HCT116 (cell line): ENCODE results near the gene KYAT1. TPM values are rescaled to one million over a fixed set of nuclear protein-coding genes. Genes with fewer than 3 reads are reported as not detected.

Source experiments
- ATAC-seq: fragments of 200-7000 bp; cut with Tn5 transposase; 2 replicates; pipeline ENCODE4 v1.9.1; 2020; ENCODE audit warnings: mild to moderate bottlenecking, moderate library complexity
- BruUV-seq: library from RNA; stranded (reverse); fragments of 400-500 nt; replicated peaks from 2 replicates; lab custom pipeline; 2021; lab: Mats Ljungman, UMichigan
- CTCF ChIA-PET: fragments of 300-600 bp; sonication (Branson Sonifier 250); formaldehyde crosslinking; loops from one replicate; lab custom pipeline; 2021; ENCODE audit warnings: antibody characterized with exemption; lab: Charles Lee
- POLR2A ChIA-PET: fragments of 300-600, 350-600 bp; sonication (Branson Sonifier 250); formaldehyde crosslinking; loops from one replicate; lab custom pipeline; 2021; ENCODE audit warnings: antibody characterized with exemption; lab: Charles Lee
- RAD21 ChIA-PET, 2 experiments: fragments of 300-600 bp; sonication (Branson Sonifier 250); formaldehyde crosslinking; loops; one replicate each; lab custom pipeline; 2023; ENCODE audit warnings: low total read pairs in 2 of 2; ENCODE audit not compliant: uncharacterized antibody in 2 of 2, unreplicated experiment in 2 of 2, low non-redundant PET in 1 of 2; lab: Charles Lee
- DNase-seq: peaks from one replicate; pipeline ENCODE4 v3.0.0-alpha.2; 2010; ENCODE audit warnings: low read depth, low spot score
- H2AFZ ChIP-seq: fragments of 200-600 bp; shearing (Covaris generic), sonication (generic); 2 replicates; pipeline ENCODE4 v1.6.1; 2017; ENCODE audit warnings: low read depth, mixed run types, mixed read lengths, antibody characterized with exemption, low read length; ENCODE audit not compliant: poor library complexity, severe bottlenecking
- H3K27ac ChIP-seq: 2 replicates; pipeline ENCODE4 v1.5.1; 2012; ENCODE audit warnings: low read depth, low read length
- H3K27me3 ChIP-seq: fragments of 200-600 bp; sonication (generic); 2 replicates; pipeline ENCODE4 v1.6.1; 2016; ENCODE audit warnings: mixed run types, low read length, mixed read lengths; ENCODE audit not compliant: insufficient read depth
- H3K36me3 ChIP-seq, 2 experiments: fragments of 200-500 bp in 1 of 2; fragments of 200-600 bp in 1 of 2; sonication (Bioruptor generic) in 1 of 2; sonication (generic) in 1 of 2; 2 replicates each; pipeline versions ENCODE4 v1.5.1 to v1.6.1; 2014 to 2016; ENCODE audit warnings: low read length in 2 of 2, inconsistent platforms in 1 of 2, mixed read lengths in 1 of 2, mixed run types in 1 of 2; ENCODE audit not compliant: insufficient read depth in 2 of 2, control insufficient read depth in 1 of 2
- H3K4me1 ChIP-seq, 2 experiments: fragments of 200-600 bp in 1 of 2; sonication (generic) in 1 of 2; 2 replicates each; pipeline versions ENCODE4 v1.5.1 to v1.6.1; 2012 to 2017; ENCODE audit warnings: low read length in 2 of 2, inconsistent platforms in 1 of 2, mild to moderate bottlenecking in 1 of 2, mixed read lengths in 1 of 2, mixed run types in 1 of 2, moderate library complexity in 1 of 2; ENCODE audit not compliant: insufficient read depth in 2 of 2, control insufficient read depth in 1 of 2
- H3K4me2 ChIP-seq: fragments of 200-600 bp; sonication (generic); 2 replicates; pipeline ENCODE4 v1.6.1; 2017; ENCODE audit warnings: mixed run types, low read length, mixed read lengths
- H3K4me3 ChIP-seq, 2 experiments: fragments of 200-600 bp in 1 of 2; sonication (generic) in 1 of 2; replicated peaks in 1 of 2; 2 replicates each; pipeline ENCODE4 v1.5.1; 2011 to 2016; ENCODE audit warnings: low read length in 2 of 2, control low read depth in 1 of 2, low read depth in 1 of 2, mild to moderate bottlenecking in 1 of 2, mixed read lengths in 1 of 2, mixed run types in 1 of 2
- H3K79me2 ChIP-seq: fragments of 200-600 bp; sonication (generic); 2 replicates; pipeline ENCODE4 v1.6.1; 2017; ENCODE audit warnings: mild to moderate bottlenecking, mixed run types, low read length, moderate library complexity, mixed read lengths; ENCODE audit not compliant: insufficient read depth
- H3K9ac ChIP-seq: fragments of 200-600 bp; sonication (generic); 2 replicates; pipeline ENCODE4 v1.6.1; 2016; ENCODE audit warnings: low read length, mixed read lengths
- H3K9me2 ChIP-seq: fragments of 200-600 bp; sonication (generic), shearing (Covaris generic); 2 replicates; pipeline ENCODE4 v1.6.1; 2017; ENCODE audit warnings: mixed run types, mild to moderate bottlenecking, moderate library complexity; ENCODE audit not compliant: insufficient read depth
- H3K9me3 ChIP-seq, 2 experiments: fragments of 200-500 bp in 1 of 2; fragments of 200-600 bp in 1 of 2; sonication (Bioruptor generic) in 1 of 2; sonication (generic) in 1 of 2; 2 replicates each; pipeline ENCODE4 v1.6.1; 2014 to 2017; ENCODE audit warnings: low read length in 2 of 2, mixed read lengths in 2 of 2, inconsistent platforms in 1 of 2, low read depth in 1 of 2, mild to moderate bottlenecking in 1 of 2, mixed run types in 1 of 2, moderate library complexity in 1 of 2; ENCODE audit not compliant: control insufficient read depth in 1 of 2, insufficient read depth in 1 of 2
- H4K20me1 ChIP-seq: fragments of 200-600 bp; sonication (generic), shearing (Covaris generic); 2 replicates; pipeline ENCODE4 v1.6.1; 2017; ENCODE audit warnings: mixed run types, mild to moderate bottlenecking, moderate library complexity; ENCODE audit not compliant: insufficient read depth
- ELF1 ChIP-seq: IDR thresholded peaks from 2 replicates; pipeline ENCODE4 v1.6.1; 2012; ENCODE audit warnings: low read depth, borderline replicate concordance
- POLR2A ChIP-seq: IDR thresholded peaks from 2 replicates; pipeline ENCODE4 v1.7.0; 2011; ENCODE audit warnings: borderline replicate concordance; ENCODE audit not compliant: insufficient read depth, insufficient read length; ENCODE audit errors: extremely low read depth
- POLR2AphosphoS5 ChIP-seq: IDR thresholded peaks from 2 replicates; pipeline ENCODE4 v1.6.1; 2011; ENCODE audit warnings: mild to moderate bottlenecking, low read depth, low read length, moderate library complexity
- SIN3A ChIP-seq: IDR thresholded peaks from 2 replicates; pipeline ENCODE4 v1.6.1; 2012; ENCODE audit warnings: low read depth
- SP1 ChIP-seq: IDR thresholded peaks from 2 replicates; pipeline ENCODE4 v1.6.1; 2012; ENCODE audit warnings: low read depth
- TCF7L2 ChIP-seq: IDR thresholded peaks from 2 replicates; pipeline ENCODE4 v1.7.0; 2011; ENCODE audit warnings: borderline replicate concordance, inconsistent platforms; ENCODE audit not compliant: insufficient read depth, insufficient read length; ENCODE audit errors: extremely low read depth
- YY1 ChIP-seq: IDR thresholded peaks from 2 replicates; pipeline ENCODE4 v1.6.1; 2011; ENCODE audit warnings: low read length, low read depth, moderate library complexity, mild to moderate bottlenecking; ENCODE audit not compliant: insufficient replicate concordance; ENCODE audit errors: extremely low read depth
- ZFX ChIP-seq: fragments of 450-650 bp; IDR thresholded peaks from 2 replicates; pipeline ENCODE4 v1.6.1; 2017
- ZNF274 ChIP-seq: fragments of 200-500 bp; sonication (Bioruptor generic); IDR thresholded peaks from 2 replicates; pipeline ENCODE4 v1.6.1; 2014; ENCODE audit warnings: mild to moderate bottlenecking, low read depth, low read length, inconsistent platforms
- intact Hi-C: fragments of 100-400 bp; cut with micrococcal nuclease; formaldehyde crosslinking; loops from 2 replicates; pipeline ENCODE4 v1.10.0; 2022
- total RNA-seq: library from RNA; stranded (reverse); gene quantifications from one replicate; pipeline ENCODE4 v1.2.1, GENCODE V29; 2021; ENCODE audit not compliant: unreplicated experiment
- TF ChIP-seq, protein P1 (sequence below): IDR thresholded peaks from 2 replicates; pipeline ENCODE4 v1.6.1; 2011; ENCODE audit warnings: mild to moderate bottlenecking, low read length, moderate library complexity; ENCODE audit not compliant: insufficient replicate concordance; ENCODE audit errors: extremely low read depth
- TF ChIP-seq, protein P2 (sequence below), 3 experiments: fragments of 200-600 bp in 1 of 3; sonication (generic) in 1 of 3; IDR thresholded peaks in 2 of 3; conservative IDR thresholded peaks in 1 of 3; 2 replicates each; pipeline ENCODE4 v1.5.1; 2012 to 2017; ENCODE audit warnings: low read depth in 2 of 3, low read length in 2 of 3, antibody characterized with exemption in 1 of 3, borderline replicate concordance in 1 of 3, control low read depth in 1 of 3, mild to moderate bottlenecking in 1 of 3, mixed read lengths in 1 of 3, mixed run types in 1 of 3, moderate library complexity in 1 of 3; ENCODE audit not compliant: insufficient read depth in 1 of 3
- TF ChIP-seq, protein P3 (sequence below): IDR thresholded peaks from 2 replicates; pipeline ENCODE4 v1.6.1; 2012; ENCODE audit warnings: low read depth

KYAT1 gene
- total RNA-seq, 1 experiment from 2014 or later, result 10.1 TPM

DNA sequence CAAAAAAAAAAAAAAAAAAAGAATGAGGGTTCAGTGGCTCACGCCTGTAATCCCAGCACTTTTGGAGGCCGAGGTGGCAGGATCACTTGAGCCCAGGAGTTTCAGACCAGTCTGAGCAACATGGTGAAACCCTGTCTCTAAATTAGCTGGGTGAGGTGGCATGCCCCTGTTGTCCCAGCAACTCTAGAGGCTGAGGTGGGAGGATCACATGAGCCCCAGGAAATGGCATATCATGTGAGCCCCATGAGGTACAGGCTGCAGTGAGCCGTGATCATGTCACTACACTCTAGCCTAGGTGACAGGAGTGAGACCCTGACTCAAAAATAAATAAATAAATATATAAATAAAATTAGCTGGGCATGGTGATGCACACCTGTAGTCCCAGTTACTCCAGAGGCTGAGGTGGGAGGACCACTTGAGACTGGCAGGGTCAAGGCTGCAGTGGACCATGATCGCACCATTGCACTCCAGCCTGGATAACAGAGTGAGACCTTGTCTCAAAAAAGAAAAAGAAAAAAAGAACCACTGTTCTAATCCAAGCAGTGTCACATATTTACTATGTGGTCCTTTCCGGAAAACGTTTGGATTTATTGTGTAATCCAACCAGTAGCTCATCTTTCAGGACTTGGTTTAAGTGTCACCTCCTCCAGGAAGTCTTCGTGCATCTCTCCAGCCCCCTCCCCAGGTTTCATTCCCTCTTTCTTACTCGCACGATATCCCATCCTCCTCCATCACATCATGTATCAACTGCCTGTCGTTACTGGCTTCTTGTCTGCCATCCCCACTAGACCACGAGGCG, 39.9 kb downstream of the KYAT1 start:
- Histone ChIP-seq H2AFZ (no peak overlapping the region), H3K27ac (no peak overlapping the region), H4K20me1 (no peaks in the 10 kb centered on the region), H3K9ac (no peak overlapping the region), H3K4me1 (no peaks in the 10 kb centered on the region), H3K79me2 (no peaks in the 10 kb centered on the region), H3K4me3 (no peak overlapping the region), H3K9me2 (no peaks in the 10 kb centered on the region), H3K4me2 (no peak overlapping the region), H3K27me3 (no peaks in the 10 kb centered on the region)
- ATAC-seq, result no peak
- POLR2A ChIA-PET, result no interaction called here
- intact Hi-C loops, result no loop called here
- CTCF ChIA-PET, result no interaction called here
- RAD21 ChIA-PET, result no interaction called here
- DNase-seq, result no peak
- BruUV-seq, result no TSS peak
- TF ChIP-seq ZFX, result no peak
- TF ChIP-seq SP1, result no peak
- no peak for TF ChIP-seq SIN3A
- no peak for TF ChIP-seq TCF7L2
- TF ChIP-seq ZNF274, result no peak
- TF ChIP-seq POLR2A, result no peak
- TF ChIP-seq, protein P1, sequence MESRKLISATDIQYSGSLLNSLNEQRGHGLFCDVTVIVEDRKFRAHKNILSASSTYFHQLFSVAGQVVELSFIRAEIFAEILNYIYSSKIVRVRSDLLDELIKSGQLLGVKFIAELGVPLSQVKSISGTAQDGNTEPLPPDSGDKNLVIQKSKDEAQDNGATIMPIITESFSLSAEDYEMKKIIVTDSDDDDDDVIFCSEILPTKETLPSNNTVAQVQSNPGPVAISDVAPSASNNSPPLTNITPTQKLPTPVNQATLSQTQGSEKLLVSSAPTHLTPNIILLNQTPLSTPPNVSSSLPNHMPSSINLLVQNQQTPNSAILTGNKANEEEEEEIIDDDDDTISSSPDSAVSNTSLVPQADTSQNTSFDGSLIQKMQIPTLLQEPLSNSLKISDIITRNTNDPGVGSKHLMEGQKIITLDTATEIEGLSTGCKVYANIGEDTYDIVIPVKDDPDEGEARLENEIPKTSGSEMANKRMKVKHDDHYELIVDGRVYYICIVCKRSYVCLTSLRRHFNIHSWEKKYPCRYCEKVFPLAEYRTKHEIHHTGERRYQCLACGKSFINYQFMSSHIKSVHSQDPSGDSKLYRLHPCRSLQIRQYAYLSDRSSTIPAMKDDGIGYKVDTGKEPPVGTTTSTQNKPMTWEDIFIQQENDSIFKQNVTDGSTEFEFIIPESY, result no peak
- no peak for TF ChIP-seq YY1
- TF ChIP-seq POLR2AphosphoS5, result no peak
- TF ChIP-seq, protein P2, sequence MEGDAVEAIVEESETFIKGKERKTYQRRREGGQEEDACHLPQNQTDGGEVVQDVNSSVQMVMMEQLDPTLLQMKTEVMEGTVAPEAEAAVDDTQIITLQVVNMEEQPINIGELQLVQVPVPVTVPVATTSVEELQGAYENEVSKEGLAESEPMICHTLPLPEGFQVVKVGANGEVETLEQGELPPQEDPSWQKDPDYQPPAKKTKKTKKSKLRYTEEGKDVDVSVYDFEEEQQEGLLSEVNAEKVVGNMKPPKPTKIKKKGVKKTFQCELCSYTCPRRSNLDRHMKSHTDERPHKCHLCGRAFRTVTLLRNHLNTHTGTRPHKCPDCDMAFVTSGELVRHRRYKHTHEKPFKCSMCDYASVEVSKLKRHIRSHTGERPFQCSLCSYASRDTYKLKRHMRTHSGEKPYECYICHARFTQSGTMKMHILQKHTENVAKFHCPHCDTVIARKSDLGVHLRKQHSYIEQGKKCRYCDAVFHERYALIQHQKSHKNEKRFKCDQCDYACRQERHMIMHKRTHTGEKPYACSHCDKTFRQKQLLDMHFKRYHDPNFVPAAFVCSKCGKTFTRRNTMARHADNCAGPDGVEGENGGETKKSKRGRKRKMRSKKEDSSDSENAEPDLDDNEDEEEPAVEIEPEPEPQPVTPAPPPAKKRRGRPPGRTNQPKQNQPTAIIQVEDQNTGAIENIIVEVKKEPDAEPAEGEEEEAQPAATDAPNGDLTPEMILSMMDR (IDR thresholded peaks at IDR 0.05 in 2 of 3, conservative IDR thresholded peaks at IDR 0.05 in 1 of 3; ENCODE audit: borderline replicate concordance in 1 of 3, insufficient read depth in 1 of 3, low read depth in 2 of 3, low read length in 2 of 3), result no peak
- TF ChIP-seq, protein P3, sequence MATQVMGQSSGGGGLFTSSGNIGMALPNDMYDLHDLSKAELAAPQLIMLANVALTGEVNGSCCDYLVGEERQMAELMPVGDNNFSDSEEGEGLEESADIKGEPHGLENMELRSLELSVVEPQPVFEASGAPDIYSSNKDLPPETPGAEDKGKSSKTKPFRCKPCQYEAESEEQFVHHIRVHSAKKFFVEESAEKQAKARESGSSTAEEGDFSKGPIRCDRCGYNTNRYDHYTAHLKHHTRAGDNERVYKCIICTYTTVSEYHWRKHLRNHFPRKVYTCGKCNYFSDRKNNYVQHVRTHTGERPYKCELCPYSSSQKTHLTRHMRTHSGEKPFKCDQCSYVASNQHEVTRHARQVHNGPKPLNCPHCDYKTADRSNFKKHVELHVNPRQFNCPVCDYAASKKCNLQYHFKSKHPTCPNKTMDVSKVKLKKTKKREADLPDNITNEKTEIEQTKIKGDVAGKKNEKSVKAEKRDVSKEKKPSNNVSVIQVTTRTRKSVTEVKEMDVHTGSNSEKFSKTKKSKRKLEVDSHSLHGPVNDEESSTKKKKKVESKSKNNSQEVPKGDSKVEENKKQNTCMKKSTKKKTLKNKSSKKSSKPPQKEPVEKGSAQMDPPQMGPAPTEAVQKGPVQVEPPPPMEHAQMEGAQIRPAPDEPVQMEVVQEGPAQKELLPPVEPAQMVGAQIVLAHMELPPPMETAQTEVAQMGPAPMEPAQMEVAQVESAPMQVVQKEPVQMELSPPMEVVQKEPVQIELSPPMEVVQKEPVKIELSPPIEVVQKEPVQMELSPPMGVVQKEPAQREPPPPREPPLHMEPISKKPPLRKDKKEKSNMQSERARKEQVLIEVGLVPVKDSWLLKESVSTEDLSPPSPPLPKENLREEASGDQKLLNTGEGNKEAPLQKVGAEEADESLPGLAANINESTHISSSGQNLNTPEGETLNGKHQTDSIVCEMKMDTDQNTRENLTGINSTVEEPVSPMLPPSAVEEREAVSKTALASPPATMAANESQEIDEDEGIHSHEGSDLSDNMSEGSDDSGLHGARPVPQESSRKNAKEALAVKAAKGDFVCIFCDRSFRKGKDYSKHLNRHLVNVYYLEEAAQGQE, result no peak
- no peak for TF ChIP-seq ELF1
- TF ChIP-seq, all 23 proteins: peak for 0
- no peaks in the 10 kb centered on the region; a peak in 1 of 4 replicates for H3K9me3 ChIP-seq
- no peaks in the 10 kb centered on the region for H3K36me3 ChIP-seq
